K562 (cell line): ENCODE data around the gene PPP2R5A. TPM values are rescaled to one million over a fixed set of nuclear protein-coding genes. Genes with fewer than 3 reads are reported as not detected.
A peak's percentile ranks its signal among the peaks of the same experiment; 100 is the strongest.

ENCODE experiments used
- CBX1 ChIP-seq: sonication (generic); IDR thresholded peaks from 2 replicates; pipeline ENCODE4 v1.6.1; 2016; ENCODE audit warnings: antibody characterized with exemption, low read depth, mild to moderate bottlenecking
- CCNT2 ChIP-seq: IDR thresholded peaks from 2 replicates; pipeline ENCODE4 v1.6.1; 2011; ENCODE audit warnings: borderline replicate concordance, low read depth, mild to moderate bottlenecking, moderate library complexity, mixed read lengths, low read length; ENCODE audit not compliant: insufficient read length; ENCODE audit errors: extremely low read depth
- CHD2 ChIP-seq: IDR thresholded peaks from 2 replicates; pipeline ENCODE4 v1.6.1; 2011; ENCODE audit warnings: low read depth, low read length
- ELF2 ChIP-seq: fragments of 250-450 bp; sonication (Bioruptor Pico); IDR thresholded peaks from 2 replicates; pipeline ENCODE4 v1.5.0; 2021; ENCODE audit warnings: mild to moderate bottlenecking
- ETV5 ChIP-seq: sonication (generic); formaldehyde crosslinking; IDR thresholded peaks from 2 replicates; pipeline ENCODE4 v1.4.0; 2020; ENCODE audit warnings: low read depth, mild to moderate bottlenecking, missing genetic modification reagents
- GTF2E2 ChIP-seq: fragments of 200-800 bp; sonication (Bioruptor generic); IDR thresholded peaks from 2 replicates; pipeline ENCODE4 v1.6.1; 2016; ENCODE audit warnings: missing genetic modification characterization, missing compliant biosample characterization
- MAFF ChIP-seq: IDR thresholded peaks from 2 replicates; pipeline ENCODE4 v1.6.1; 2012; ENCODE audit warnings: low read length, improper control_type of control experiment
- MYNN ChIP-seq, 2 experiments: sonication (generic); formaldehyde crosslinking in 1 of 2; IDR thresholded peaks; 2 replicates each; pipeline versions ENCODE4 v1.5.0 to v1.6.1; 2016 to 2020; ENCODE audit warnings: antibody characterized with exemption in 1 of 2, missing genetic modification reagents in 1 of 2
- NCOA2 ChIP-seq, 2 experiments: fragments of 450-650 bp; IDR thresholded peaks; 2 replicates each; pipeline ENCODE4 v1.6.1; 2018; ENCODE audit warnings: mild to moderate bottlenecking in 2 of 2, moderate library complexity in 1 of 2; ENCODE audit not compliant: partially characterized antibody in 2 of 2
- PHB ChIP-seq: fragments of 250-450 bp; sonication (Bioruptor Pico); IDR thresholded peaks from 2 replicates; pipeline ENCODE4 v1.5.0; 2021
- POLR2AphosphoS5 ChIP-seq: IDR thresholded peaks from 2 replicates; pipeline ENCODE4 v1.6.1; 2011; ENCODE audit warnings: mild to moderate bottlenecking, low read depth, low read length, moderate library complexity; ENCODE audit not compliant: control insufficient read depth, insufficient read depth
- PREB ChIP-seq: sonication (generic); formaldehyde crosslinking; IDR thresholded peaks from 2 replicates; pipeline ENCODE4 v1.8.1; 2023; ENCODE audit warnings: mild to moderate bottlenecking, missing genetic modification reagents
- SETDB1 ChIP-seq: IDR thresholded peaks from one replicate; pipeline ENCODE4 v1.6.1; 2012; ENCODE audit warnings: low read length, control low read depth, inconsistent platforms
- SLC30A9 ChIP-seq: fragments of 250-450 bp; sonication (Bioruptor Pico); IDR thresholded peaks from 2 replicates; pipeline ENCODE4 v1.8.0; 2022; ENCODE audit warnings: mild to moderate bottlenecking, moderate library complexity
- SOX6 ChIP-seq: fragments of 450-650 bp; IDR thresholded peaks from 2 replicates; pipeline ENCODE4 v1.6.1; 2014; ENCODE audit warnings: mild to moderate bottlenecking
- SRF ChIP-seq, 2 experiments: fragments of 250-450, 450-650 bp in 1 of 2; sonication (Bioruptor Pico) in 1 of 2; sonication (generic) in 1 of 2; formaldehyde crosslinking; IDR thresholded peaks; 2 replicates each; pipeline versions ENCODE4 v1.5.0 to v1.5.1; 2020 to 2022; ENCODE audit warnings: mild to moderate bottlenecking in 1 of 2, missing genetic modification reagents in 1 of 2
- ZBTB7A ChIP-seq: IDR thresholded peaks from 2 replicates; pipeline ENCODE4 v1.6.1; 2011; ENCODE audit warnings: low read depth, mild to moderate bottlenecking, low read length, moderate library complexity, borderline replicate concordance; ENCODE audit not compliant: control insufficient read depth
- ZNF212 ChIP-seq: fragments of 450-650 bp; formaldehyde crosslinking; IDR thresholded peaks from 2 replicates; pipeline ENCODE4 v1.4.0; 2020; ENCODE audit warnings: mild to moderate bottlenecking
- ZNF589 ChIP-seq: fragments of 200-800 bp; sonication (Bioruptor generic); IDR thresholded peaks from 2 replicates; pipeline ENCODE4 v1.6.1; 2016; ENCODE audit warnings: low read depth, missing genetic modification characterization, missing compliant biosample characterization
- polyA plus RNA-seq, 8 experiments: library from polyadenylated mRNA; depleted of rRNA in 4 of 8; stranded (reverse) in 5 of 8; unstranded in 3 of 8; fragments of >200 nt; fragmentation: Nextera tagmentation in 2 of 8; fragmentation: Illumina TruSeq in 1 of 8; extraction: Ambion mirVana in 2 of 8; extraction: Trizol in 1 of 8; gene quantifications; 2 replicates each; pipeline versions ENCODE4 v1.2.1 to v1.2.3, GENCODE V29; 2011 to 2014; ENCODE audit warnings: inconsistent platforms in 1 of 8, missing spikeins in 1 of 8
- total RNA-seq, 7 experiments: library from RNA; depleted of rRNA in 6 of 7; stranded (reverse); fragments of >200 nt in 6 of 7; fragmentation: Illumina TruSeq in 2 of 7; extraction: Trizol in 2 of 7; gene quantifications; 2 replicates each; pipeline versions ENCODE4 v1.2.1 to v1.2.3, GENCODE V29; 2011 to 2021; ENCODE audit warnings: low replicate concordance in 1 of 7
- TF ChIP-seq, protein P1 (sequence below), 2 experiments: fragments of 450-650 bp in 1 of 2; sonication (generic) in 1 of 2; formaldehyde crosslinking in 1 of 2; IDR thresholded peaks; 2 replicates each; pipeline versions ENCODE4 v1.7.1 to v1.9.0; 2016 to 2022; ENCODE audit warnings: inconsistent platforms in 1 of 2, mild to moderate bottlenecking in 1 of 2, missing genetic modification reagents in 1 of 2

Gene PPP2R5A
- total and polyA plus RNA-seq, 9 of the 15 experiments (the other 6 are each of a cell fraction or from before 2014, with no cell fraction given): 26.9 to 106 (median 64.3) TPM

- TF ChIP-seq ZNF589 (CRISPR knock-in tag) (no peak), ZNF212 (CRISPR knock-in tag) (no peak), ELF2 (CRISPR knock-in tag) (no peak), CHD2 (no peak), SRF (CRISPR knock-in tag; IDR thresholded peaks at IDR 0.05) (no peak), NCOA2 (IDR thresholded peaks at IDR 0.05; ENCODE audit: partially characterized antibody in 2 of 2) (no peak), SOX6 (peak; percentile 59; the same call in 1 of the 2 replicates), MYNN (IDR thresholded peaks at IDR 0.05) (no peak), MYNN (CRISPR knock-in tag; IDR thresholded peaks at IDR 0.05) (no peak), SETDB1 (no peak), GTF2E2 (tag) (0 out of 2 replicates have a peak, but pooled peaks have one; percentile 76), MAFF (no peak), PREB (CRISPR knock-in tag) (no peak), SLC30A9 (CRISPR knock-in tag) (no peak), ZBTB7A (no peak), CBX1 (no peak), PHB (CRISPR knock-in tag) (no peak), ETV5 (CRISPR knock-in tag) (no peak), CCNT2 (no peak), POLR2AphosphoS5 (0 out of 2 replicates have a peak, but pooled peaks have one; percentile 21)
- TF ChIP-seq, protein P1, sequence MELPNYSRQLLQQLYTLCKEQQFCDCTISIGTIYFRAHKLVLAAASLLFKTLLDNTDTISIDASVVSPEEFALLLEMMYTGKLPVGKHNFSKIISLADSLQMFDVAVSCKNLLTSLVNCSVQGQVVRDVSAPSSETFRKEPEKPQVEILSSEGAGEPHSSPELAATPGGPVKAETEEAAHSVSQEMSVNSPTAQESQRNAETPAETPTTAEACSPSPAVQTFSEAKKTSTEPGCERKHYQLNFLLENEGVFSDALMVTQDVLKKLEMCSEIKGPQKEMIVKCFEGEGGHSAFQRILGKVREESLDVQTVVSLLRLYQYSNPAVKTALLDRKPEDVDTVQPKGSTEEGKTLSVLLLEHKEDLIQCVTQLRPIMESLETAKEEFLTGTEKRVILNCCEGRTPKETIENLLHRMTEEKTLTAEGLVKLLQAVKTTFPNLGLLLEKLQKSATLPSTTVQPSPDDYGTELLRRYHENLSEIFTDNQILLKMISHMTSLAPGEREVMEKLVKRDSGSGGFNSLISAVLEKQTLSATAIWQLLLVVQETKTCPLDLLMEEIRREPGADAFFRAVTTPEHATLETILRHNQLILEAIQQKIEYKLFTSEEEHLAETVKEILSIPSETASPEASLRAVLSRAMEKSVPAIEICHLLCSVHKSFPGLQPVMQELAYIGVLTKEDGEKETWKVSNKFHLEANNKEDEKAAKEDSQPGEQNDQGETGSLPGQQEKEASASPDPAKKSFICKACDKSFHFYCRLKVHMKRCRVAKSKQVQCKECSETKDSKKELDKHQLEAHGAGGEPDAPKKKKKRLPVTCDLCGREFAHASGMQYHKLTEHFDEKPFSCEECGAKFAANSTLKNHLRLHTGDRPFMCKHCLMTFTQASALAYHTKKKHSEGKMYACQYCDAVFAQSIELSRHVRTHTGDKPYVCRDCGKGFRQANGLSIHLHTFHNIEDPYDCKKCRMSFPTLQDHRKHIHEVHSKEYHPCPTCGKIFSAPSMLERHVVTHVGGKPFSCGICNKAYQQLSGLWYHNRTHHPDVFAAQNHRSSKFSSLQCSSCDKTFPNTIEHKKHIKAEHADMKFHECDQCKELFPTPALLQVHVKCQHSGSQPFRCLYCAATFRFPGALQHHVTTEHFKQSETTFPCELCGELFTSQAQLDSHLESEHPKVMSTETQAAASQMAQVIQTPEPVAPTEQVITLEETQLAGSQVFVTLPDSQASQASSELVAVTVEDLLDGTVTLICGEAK (IDR thresholded peaks at IDR 0.05): peak; percentile 34
- TF ChIP-seq, protein P1 (CRISPR knock-in tag; IDR thresholded peaks at IDR 0.05): no peak
These were observed 872 bp upstream of the PPP2R5A start (continued) for GRCh38 chr1:212284332-212284743.
